Measurements from ENCODE around the gene THTPA.

THTPA gene

GRCh38 chr14:23555882-23556699 lies at the start of gene THTPA:
TSS of gene THTPA (plus strand) at chr14:23556271. CDS start at chr14:23556758, 487 bp downstream.
- peak; percentile 97 for DNase-seq

- DNase-seq: no peak
Measured at GRCh38 chr14:23512156-23512555, 43.9 kb upstream of the THTPA start.

GRCh38 chr14:23513005-23513817 lies 42.9 kb upstream of the THTPA start:
- no peak for DNase-seq

GRCh38 chr14:23513818-23514643 lies 42.0 kb upstream of the THTPA start:
- DNase-seq: peak; percentile 32

GRCh38 chr14:23514644-23514957 lies 41.5 kb upstream of the THTPA start:
- DNase-seq: no peak

GRCh38 chr14:23517650-23518326 lies 38.3 kb upstream of the THTPA start:
- no peak for DNase-seq

- DNase-seq: no peak
Measured at GRCh38 chr14:23518709-23519108, 37.4 kb upstream of the THTPA start.

- DNase-seq: no peak
Measured at GRCh38 chr14:23520899-23521533, 35.1 kb upstream of the THTPA start.

- DNase-seq: no peak
Measured at GRCh38 chr14:23521785-23522640, 34.1 kb upstream of the THTPA start.

- DNase-seq: no peak
Measured at GRCh38 chr14:23522643-23523198, 33.4 kb upstream of the THTPA start.

GRCh38 chr14:23523229-23524016 lies 32.6 kb upstream of the THTPA start:
- no peak for DNase-seq

GRCh38 chr14:23524954-23525353 lies 31.1 kb upstream of the THTPA start:
- no peak for DNase-seq

- DNase-seq: no peak
Measured at GRCh38 chr14:23525611-23526010, 30.5 kb upstream of the THTPA start.

GRCh38 chr14:23528555-23528954 lies 27.5 kb upstream of the THTPA start:
- no peak for DNase-seq

- DNase-seq: no peak
Measured at GRCh38 chr14:23529016-23529415, 27.1 kb upstream of the THTPA start.

GRCh38 chr14:23530375-23531055 lies 25.6 kb upstream of the THTPA start:
- no peak for DNase-seq

- no peak for DNase-seq
Measured at GRCh38 chr14:23531391-23531790, 24.7 kb upstream of the THTPA start.

- no peak for DNase-seq
Measured at GRCh38 chr14:23532658-23533057, 23.4 kb upstream of the THTPA start.

- no peak for DNase-seq
Measured at GRCh38 chr14:23533652-23534435, 22.2 kb upstream of the THTPA start.
